ENCODE results near the gene MRPL10.

DNA sequence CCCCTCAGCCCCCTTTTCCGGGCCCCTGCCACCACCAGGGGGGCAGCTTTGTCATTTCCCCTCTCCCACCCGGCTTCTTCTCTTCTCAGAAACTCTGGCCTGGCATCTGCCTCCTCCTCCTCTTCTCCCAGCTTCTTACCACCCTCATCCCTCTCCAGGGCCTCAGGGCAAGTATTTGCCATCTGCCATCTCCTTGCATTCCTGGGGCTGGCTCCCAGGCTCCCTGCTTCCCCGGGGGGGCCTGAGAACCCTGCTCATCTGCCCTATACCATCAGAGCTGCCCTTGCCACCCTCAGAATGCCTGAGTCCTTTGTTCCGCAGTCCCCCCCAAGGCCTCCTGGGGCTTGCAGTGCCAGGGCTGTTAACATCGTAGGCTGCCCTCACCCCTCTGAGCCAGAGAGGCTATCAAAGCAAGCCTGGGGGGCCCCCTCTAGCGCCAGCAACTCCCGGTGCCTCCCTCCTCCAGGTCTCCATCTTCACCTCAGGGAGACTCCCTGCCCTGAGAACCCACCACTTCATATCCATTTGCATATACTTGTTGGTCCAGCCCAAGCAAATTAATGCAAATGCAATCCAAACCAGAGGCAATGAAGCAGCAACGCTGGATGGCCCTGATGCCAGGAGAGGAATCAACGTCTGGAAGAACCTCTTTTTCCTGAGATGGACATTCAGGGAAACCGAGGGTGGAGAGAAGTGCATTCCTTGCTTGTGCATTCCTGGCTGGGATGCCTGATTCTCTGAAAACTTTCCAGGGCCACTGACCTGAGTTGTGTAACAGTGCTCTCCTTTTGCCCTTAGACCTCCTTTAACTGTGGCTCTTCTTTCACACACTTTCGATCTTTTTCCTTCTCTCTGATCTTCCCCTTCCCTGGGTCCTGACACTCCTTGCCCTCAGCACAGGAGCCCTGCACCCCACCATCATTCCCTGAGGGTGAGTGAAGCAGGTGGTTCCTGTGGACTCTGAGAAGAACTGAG, 44.0 kb upstream of the MRPL10 start:
- TF ChIP-seq, protein P1, sequence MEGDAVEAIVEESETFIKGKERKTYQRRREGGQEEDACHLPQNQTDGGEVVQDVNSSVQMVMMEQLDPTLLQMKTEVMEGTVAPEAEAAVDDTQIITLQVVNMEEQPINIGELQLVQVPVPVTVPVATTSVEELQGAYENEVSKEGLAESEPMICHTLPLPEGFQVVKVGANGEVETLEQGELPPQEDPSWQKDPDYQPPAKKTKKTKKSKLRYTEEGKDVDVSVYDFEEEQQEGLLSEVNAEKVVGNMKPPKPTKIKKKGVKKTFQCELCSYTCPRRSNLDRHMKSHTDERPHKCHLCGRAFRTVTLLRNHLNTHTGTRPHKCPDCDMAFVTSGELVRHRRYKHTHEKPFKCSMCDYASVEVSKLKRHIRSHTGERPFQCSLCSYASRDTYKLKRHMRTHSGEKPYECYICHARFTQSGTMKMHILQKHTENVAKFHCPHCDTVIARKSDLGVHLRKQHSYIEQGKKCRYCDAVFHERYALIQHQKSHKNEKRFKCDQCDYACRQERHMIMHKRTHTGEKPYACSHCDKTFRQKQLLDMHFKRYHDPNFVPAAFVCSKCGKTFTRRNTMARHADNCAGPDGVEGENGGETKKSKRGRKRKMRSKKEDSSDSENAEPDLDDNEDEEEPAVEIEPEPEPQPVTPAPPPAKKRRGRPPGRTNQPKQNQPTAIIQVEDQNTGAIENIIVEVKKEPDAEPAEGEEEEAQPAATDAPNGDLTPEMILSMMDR (IDR thresholded peaks at IDR 0.05) = no peak
- no peak for TF ChIP-seq POLR2A (IDR thresholded peaks at IDR 0.05)
